A673 (cell line): ENCODE data around the gene SCGB3A1.

ENCODE experiments used
- CTCF ChIP-seq: fragments of 300-800, 200-600 bp; sonication (generic); conservative IDR thresholded peaks from 2 replicates; pipeline ENCODE4 v1.5.1; 2017; ENCODE audit warnings: low read depth, mild to moderate bottlenecking, antibody characterized with exemption, low read length, moderate library complexity, mixed read lengths
- EZH2 ChIP-seq: fragments of 200-600 bp; sonication (generic); IDR thresholded peaks from 2 replicates; pipeline ENCODE4 v1.6.1; 2017; ENCODE audit warnings: borderline replicate concordance, low read depth, mild to moderate bottlenecking, mixed read lengths, antibody characterized with exemption, low read length; ENCODE audit not compliant: poor library complexity, severe bottlenecking

DNA sequence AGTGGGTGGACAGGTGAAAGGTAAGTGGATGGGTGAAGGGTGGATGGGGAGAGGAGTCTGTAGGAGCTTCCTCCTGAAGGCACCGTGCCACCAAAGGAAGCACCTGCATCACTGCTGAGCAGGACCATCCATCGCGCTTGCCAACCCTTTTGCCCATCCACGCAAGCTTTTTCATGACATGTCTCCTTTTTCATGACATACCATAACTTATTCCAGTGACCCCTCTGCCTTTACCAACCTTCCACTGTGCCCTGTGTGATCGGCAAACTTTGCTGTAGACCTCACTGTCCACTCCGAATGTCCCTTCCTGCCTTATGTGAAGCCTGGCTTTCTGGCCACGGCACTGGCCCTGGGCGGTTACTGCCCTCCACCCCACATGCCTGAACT is 44.7 kb upstream of the SCGB3A1 start:
- no peak for TF ChIP-seq CTCF
- no peak for TF ChIP-seq EZH2
